Activated CD4-positive, alpha-beta T cell treated with anti-CD3 and anti-CD28 coated beads, Interleukin-2, amount 50 U/mL, for 48 hours (primary cell): ENCODE measurements around the gene MYMK.

Source experiments
- DNase-seq, 2 experiments: peaks; one replicate each; pipeline ENCODE4 v3.0.0-alpha.2; 2020

Gene MYMK

DNA sequence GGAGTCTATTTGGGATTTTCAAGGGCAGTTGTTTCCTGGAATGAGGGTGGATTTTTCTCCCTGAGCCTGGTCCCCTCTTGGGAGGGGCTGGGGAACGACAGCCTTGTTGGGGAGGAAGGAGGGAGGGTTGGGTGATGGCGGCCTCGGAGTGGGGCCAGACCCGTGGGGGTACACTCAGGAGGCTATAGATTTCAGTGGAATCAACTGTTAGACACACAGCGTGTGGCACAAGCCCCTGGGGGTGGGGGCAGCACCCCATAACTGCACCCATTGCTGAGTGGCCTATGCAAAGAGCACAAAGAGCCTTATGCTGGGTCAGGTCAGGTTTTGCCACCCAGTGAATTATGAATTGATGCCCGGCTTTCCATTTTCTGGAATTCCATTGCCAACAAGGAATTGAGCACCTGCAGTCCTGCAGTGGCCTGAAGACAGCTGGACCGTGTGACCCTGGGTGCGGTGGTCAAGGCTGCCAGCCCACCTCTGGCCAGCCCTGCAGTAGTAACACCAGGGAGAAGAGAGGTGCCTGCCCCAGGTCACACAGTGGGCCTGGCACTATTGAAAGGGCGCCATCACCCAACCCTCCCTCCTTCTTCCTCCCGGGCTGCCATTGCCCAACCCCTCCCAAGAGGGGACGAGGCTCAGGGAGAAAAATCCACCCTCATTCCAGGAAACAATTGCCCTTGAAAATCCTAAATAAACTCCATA is 8.4 kb downstream of the MYMK start:
- DNase-seq = no peak

DNA sequence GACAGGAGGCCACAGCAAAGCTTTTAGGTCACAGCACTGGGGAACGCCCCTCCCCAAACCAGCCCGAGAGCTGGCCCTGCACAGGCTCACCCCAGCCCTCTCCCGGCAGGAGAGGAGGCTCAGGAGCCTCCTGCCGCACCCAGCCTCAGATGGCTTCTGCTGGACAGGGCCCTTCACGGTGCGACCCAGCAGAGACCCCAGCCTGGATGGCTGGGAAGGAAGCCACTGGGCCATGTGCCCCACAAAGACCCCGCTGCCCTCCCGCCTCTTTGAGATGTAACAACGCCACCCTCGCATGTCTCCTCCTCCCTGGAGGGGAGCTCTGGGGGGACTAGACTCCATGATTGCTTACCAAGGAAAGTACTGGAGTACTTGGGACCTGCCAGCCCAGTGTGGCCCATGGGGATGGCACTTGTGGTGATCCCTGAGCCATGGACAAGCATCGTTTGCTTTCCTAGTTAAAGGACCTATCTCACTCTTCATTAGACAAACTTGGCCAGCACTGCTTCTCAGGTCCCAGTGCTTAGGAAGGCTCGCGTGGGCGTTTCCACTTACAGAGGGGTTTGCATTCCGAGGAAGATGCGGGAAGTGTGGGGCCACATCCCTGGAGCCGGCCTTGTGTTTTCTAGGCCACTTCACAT is 9.0 kb downstream of the MYMK start:
- no peak for DNase-seq

GRCh38 chr9:133515240-133515610 is 9.5 kb downstream of the MYMK start:
- no peak for DNase-seq

GRCh38 chr9:133514460-133515239 is 10.1 kb downstream of the MYMK start:
- DNase-seq = no peak

- DNase-seq = no peak
These were observed 11.3 kb downstream of the MYMK start for GRCh38 chr9:133513214-133514100.

GRCh38 chr9:133512253-133513213 is 12.2 kb downstream of the MYMK start:
- no peak for DNase-seq

- no peak for DNase-seq
These were observed 13.2 kb downstream of the MYMK start for GRCh38 chr9:133511607-133512006.

DNA sequence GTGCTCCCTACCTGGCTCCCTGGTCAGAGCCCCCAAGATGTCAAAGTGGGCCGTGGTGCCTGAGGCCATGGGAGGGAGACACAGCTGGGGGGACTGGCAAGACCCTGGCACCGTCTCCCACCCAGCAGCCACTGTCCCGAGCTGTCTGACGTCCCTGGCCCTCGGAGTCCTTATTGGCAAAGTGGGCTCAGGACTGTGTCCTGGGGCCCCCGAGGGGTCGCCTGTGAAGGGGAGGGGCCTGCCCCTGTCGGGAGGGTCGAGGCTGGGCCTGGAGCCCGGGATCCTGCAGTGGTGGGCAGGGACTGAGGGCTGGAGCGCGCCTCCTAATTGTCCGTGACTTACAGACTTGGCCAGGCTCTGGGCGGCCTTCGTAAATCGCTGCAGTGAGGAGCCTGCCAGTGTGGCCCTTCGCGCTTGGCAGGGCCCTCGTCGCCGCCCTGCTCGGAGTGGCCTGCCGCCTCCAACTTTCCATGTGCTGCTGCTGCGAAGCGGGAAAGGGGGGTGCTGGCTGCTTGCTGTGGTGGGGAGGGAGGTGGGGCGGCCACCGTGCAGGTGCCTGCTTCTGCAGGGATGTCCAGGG is 13.7 kb downstream of the MYMK start:
- DNase-seq = no peak

- DNase-seq = no peak
These were observed 15.3 kb downstream of the MYMK start for GRCh38 chr9:133509179-133510083.

DNA sequence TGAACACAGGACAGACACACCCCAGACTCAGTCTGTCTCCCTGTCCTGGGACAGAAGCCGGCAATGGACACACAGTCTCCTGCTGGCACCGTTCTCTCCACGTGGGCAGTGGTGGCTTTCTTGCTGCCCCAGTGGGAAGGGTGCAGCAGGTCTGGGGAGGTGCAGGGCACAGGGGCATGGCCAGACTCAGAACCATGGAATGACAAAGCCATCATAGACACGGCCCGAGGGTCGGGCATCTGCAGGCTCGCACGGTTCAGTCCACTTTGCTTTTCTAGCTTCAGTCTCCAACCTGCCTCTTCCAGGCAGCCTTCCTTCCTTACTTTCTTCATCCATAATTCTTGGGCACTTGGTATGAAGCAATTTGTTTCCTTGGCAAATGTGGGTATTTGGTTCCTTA is 16.7 kb downstream of the MYMK start:
- DNase-seq = no peak

- no peak for DNase-seq
These were observed 17.4 kb downstream of the MYMK start for GRCh38 chr9:133507246-133507965.

DNA sequence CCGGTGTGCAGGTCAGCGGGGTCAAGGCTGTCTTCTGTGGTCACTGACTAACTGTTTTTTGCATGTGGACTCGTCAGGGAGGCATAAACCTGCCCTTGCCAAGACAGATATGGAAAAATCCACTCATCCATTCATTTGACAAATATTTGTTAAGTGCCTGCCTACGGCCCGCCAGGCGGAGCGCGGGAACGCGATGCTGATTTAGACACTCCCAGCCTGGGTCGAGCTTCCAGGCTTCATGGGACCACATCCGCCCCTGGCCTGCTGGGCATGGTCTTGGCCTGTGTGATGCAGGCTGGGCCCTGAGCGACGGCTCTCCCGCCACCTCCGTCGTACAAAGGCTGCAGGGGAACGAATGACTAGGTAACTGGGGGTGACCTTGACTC is 18.1 kb downstream of the MYMK start:
- DNase-seq = no peak

- DNase-seq = no peak
These were observed 18.7 kb downstream of the MYMK start for GRCh38 chr9:133505901-133506652.

GRCh38 chr9:133505186-133505830 is 19.5 kb downstream of the MYMK start:
- no peak for DNase-seq

- no peak for DNase-seq
These were observed 22.6 kb downstream of the MYMK start for GRCh38 chr9:133502112-133502511.

- DNase-seq = no peak
These were observed 24.9 kb downstream of the MYMK start for GRCh38 chr9:133499892-133500270.

DNA sequence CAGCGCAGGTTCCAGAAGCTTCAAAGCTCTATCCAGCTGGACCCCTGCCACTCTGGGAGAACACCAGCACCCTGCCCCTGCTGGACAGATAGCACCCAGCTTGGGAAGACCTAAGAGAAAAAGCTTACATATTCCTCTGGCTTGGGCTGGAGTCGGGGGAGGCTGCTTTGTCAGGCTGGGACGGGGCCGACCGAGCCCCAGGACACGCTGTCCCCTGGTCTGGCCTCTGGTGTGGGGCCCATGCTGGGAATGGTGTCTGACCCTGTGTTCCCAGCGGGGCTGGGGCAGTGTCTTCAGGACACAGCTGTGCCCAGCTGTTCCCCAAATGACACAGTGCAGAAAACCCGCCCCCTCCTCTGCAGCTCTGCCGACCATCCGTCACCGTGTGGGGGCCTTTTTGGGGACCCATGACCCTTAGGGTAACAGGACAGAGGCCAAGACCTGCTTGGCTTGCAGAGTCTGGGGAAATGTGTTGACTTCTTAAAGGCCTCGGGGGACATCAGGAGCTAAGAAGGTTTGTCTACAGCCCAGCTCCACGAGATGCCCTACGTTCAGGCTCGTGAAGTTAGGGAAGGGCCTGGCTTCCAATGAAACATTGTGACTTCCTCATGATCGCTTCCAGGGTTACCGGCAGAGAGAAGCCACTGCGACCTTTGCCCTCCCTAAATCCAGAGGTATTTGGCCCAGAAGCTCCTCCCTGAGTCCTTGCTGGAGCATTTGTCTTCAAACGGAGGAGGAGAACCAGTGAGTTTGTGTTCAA is 25.4 kb downstream of the MYMK start:
- no peak for DNase-seq
